GM19455 (cell line): Measurements from ENCODE around the gene SC5D.

Source experiments
- ATAC-seq: cut with Tn5 transposase; IDR thresholded peaks from one replicate; pipeline ENCODE4 v1.9.1; 2021; ENCODE audit not compliant: unreplicated experiment

The SC5D gene

GRCh38 chr11:121328176-121328966, 35.8 kb downstream of the SC5D start:
- ATAC-seq, result no peak

- no peak for ATAC-seq
Measured at GRCh38 chr11:121328967-121329679, 36.6 kb downstream of the SC5D start.

- no peak for ATAC-seq
Measured at GRCh38 chr11:121329781-121330395, 37.3 kb downstream of the SC5D start.

GRCh38 chr11:121330614-121331435, 38.3 kb downstream of the SC5D start:
- no peak for ATAC-seq

- no peak for ATAC-seq
Measured at GRCh38 chr11:121334973-121335710, 42.6 kb downstream of the SC5D start.

GRCh38 chr11:121336279-121336937, 43.8 kb downstream of the SC5D start:
- ATAC-seq, result no peak

GRCh38 chr11:121337078-121337477, 44.5 kb downstream of the SC5D start:
- peak; percentile 51 for ATAC-seq

GRCh38 chr11:121337740-121338272, 45.2 kb downstream of the SC5D start:
- ATAC-seq, result no peak

- no peak for ATAC-seq
Measured at GRCh38 chr11:121338536-121338935, 46.0 kb downstream of the SC5D start.

- no peak for ATAC-seq
Measured at GRCh38 chr11:121340032-121340580, 47.5 kb downstream of the SC5D start.

GRCh38 chr11:121341609-121342008, 49.0 kb downstream of the SC5D start:
- no peak for ATAC-seq

GRCh38 chr11:121344824-121345223, 52.3 kb downstream of the SC5D start:
- ATAC-seq, result no peak

GRCh38 chr11:121347094-121347493, 54.5 kb downstream of the SC5D start:
- ATAC-seq, result no peak

GRCh38 chr11:121347813-121348212, 55.2 kb downstream of the SC5D start:
- ATAC-seq, result no peak

GRCh38 chr11:121348220-121348875, 55.8 kb downstream of the SC5D start:
- no peak for ATAC-seq

- ATAC-seq, result no peak
Measured at GRCh38 chr11:121349790-121350189, 57.2 kb downstream of the SC5D start.

GRCh38 chr11:121350314-121351082, 57.9 kb downstream of the SC5D start:
- ATAC-seq, result no peak

GRCh38 chr11:121351083-121351630, 58.6 kb downstream of the SC5D start:
- no peak for ATAC-seq
